ENCODE data around the gene CLDN6. TPM values are rescaled to one million over a fixed set of nuclear protein-coding genes. Genes with fewer than 3 reads are reported as not detected.

The CLDN6 gene
- total and polyA plus RNA-seq, 9 of the 15 experiments (the other 6 are each of a cell fraction or from before 2014, with no cell fraction given), result 0.22 to 0.75 (median 0.38) TPM; not detected in 3

- TF ChIP-seq TSHZ1 (CRISPR knock-in tag; IDR thresholded peaks at IDR 0.05), result no peak
- no peak for TF ChIP-seq RAD51 (IDR thresholded peaks at IDR 0.05; ENCODE audit: borderline replicate concordance, low read depth)
- TF ChIP-seq ARID2 (IDR thresholded peaks at IDR 0.05), result no peak
- 0 out of 2 replicates have a peak, but pooled peaks have one; percentile 27 for TF ChIP-seq NCOA1 (IDR thresholded peaks at IDR 0.05; ENCODE audit: low read depth)
- TF ChIP-seq ZKSCAN1 (IDR thresholded peaks at IDR 0.05; ENCODE audit: low read depth, low read length), result 0 out of 2 replicates have a peak, but pooled peaks have one; percentile 4
- TF ChIP-seq POLR3G (IDR thresholded peaks at IDR 0.05; ENCODE audit: extremely low read depth, insufficient read length, insufficient replicate concordance), result no peak
- TF ChIP-seq NFE2L1 (tag; IDR thresholded peaks at IDR 0.05; ENCODE audit: borderline replicate concordance, low read depth), result no peak
- no peak for TF ChIP-seq XRCC3 (IDR thresholded peaks at IDR 0.05)
- TF ChIP-seq ATF4 (CRISPR knock-in tag; IDR thresholded peaks at IDR 0.05), result no peak
- peak; percentile 44 to 66 for TF ChIP-seq MNT (conservative IDR thresholded peaks at IDR 0.05)
- TF ChIP-seq ZNF175 (CRISPR knock-in tag; IDR thresholded peaks at IDR 0.05; ENCODE audit: low read depth), result no peak
- TF ChIP-seq DMBX1 (CRISPR knock-in tag; IDR thresholded peaks at IDR 0.05; ENCODE audit: borderline replicate concordance), result no peak
- peak; percentile 91; the same call in 1 of the 2 replicates for TF ChIP-seq ZC3H4 (CRISPR knock-in tag; IDR thresholded peaks at IDR 0.05; ENCODE audit: borderline replicate concordance)
- no peak for TF ChIP-seq USF2 (CRISPR knock-in tag; IDR thresholded peaks at IDR 0.05)
- TF ChIP-seq RBM22 (IDR thresholded peaks at IDR 0.05; ENCODE audit: low read depth, low read length, poor library complexity, severe bottlenecking), result peak; percentile 69
- peak; percentile 35 for TF ChIP-seq SIN3B (IDR thresholded peaks at IDR 0.05; ENCODE audit: low read depth)
- peak; percentile 79 for TF ChIP-seq TBP (optimal IDR thresholded peaks at IDR 0.05; ENCODE audit: low read depth, low read length)
- no peak; the same call in 1 of the 2 replicates for TF ChIP-seq ZNF766 (CRISPR knock-in tag; conservative IDR thresholded peaks at IDR 0.05)
Observed at GRCh38 chr16:2980227-2981176, 37.5 kb downstream of the CLDN6 start, which contains the start of gene PKMYT1 (continued).

Data from K562 (cell line).